ENCODE data around the gene CDKN1C. TPM values are rescaled to one million over a fixed set of nuclear protein-coding genes. Genes with fewer than 3 reads are reported as not detected.

CDKN1C gene
- total and polyA plus RNA-seq, 4 donors = 2.6 to 10.2 (median 3.5) TPM

GRCh38 chr11:2855162-2855561 is 30.4 kb downstream of the CDKN1C start:
- Histone ChIP-seq H3K27me3 (ENCODE audit: control insufficient read depth in 4 of 4, insufficient read depth in 4 of 4, low read length in 3 of 4) (peaks cover 0 to 7% (median 0%) of the 10 kb centered on the region in 4 donors), H3K36me3 (ENCODE audit: control insufficient read depth in 4 of 4, insufficient read depth in 3 of 4, low read depth in 1 of 4, low read length in 3 of 4) (no peaks in the 10 kb centered on the region), H3K4me3 (ENCODE audit: low read depth in 1 of 3, low read length in 3 of 3) (no peak overlapping the region), H3K27ac (ENCODE audit: low read depth in 1 of 2, low read length in 2 of 2) (no peak overlapping the region), H3K9ac (ENCODE audit: low read depth in 1 of 2, low read length in 2 of 2) (no peak overlapping the region), H3K9me3 (ENCODE audit: control insufficient read depth in 4 of 4, low read length in 3 of 4) (no peaks in the 10 kb centered on the region), H3K4me1 (ENCODE audit: control insufficient read depth in 4 of 4, insufficient read depth in 4 of 4, low read length in 3 of 4) (no peaks in the 10 kb centered on the region)
- no peak for DNase-seq (ENCODE audit: low spot score)
- WGBS = 92% methylated on average over 8 of the region's 8 CpGs
- TF ChIP-seq FOXA2 (IDR thresholded peaks at IDR 0.05) = no peak
- no peak for TF ChIP-seq YY1 (IDR thresholded peaks at IDR 0.05)
- no peak for TF ChIP-seq ZBTB33 (IDR thresholded peaks at IDR 0.05)
- no peak for TF ChIP-seq RAD21 (IDR thresholded peaks at IDR 0.05)
- TF ChIP-seq GABPA (IDR thresholded peaks at IDR 0.05 in 1 of 2, conservative IDR thresholded peaks at IDR 0.05 in 1 of 2) = no peak
- no peak for TF ChIP-seq RXRA (IDR thresholded peaks at IDR 0.05)
- TF ChIP-seq TAF1 (conservative IDR thresholded peaks at IDR 0.05) = no peak
- no peak for TF ChIP-seq FOXA1 (IDR thresholded peaks at IDR 0.05)
- TF ChIP-seq HNF4G (IDR thresholded peaks at IDR 0.05) = no peak
- no peak for TF ChIP-seq HNF4A (conservative IDR thresholded peaks at IDR 0.05)
- TF ChIP-seq CTCF (IDR thresholded peaks at IDR 0.05; ENCODE audit: low read depth, low read length, missing input control) = no peak
- TF ChIP-seq REST (IDR thresholded peaks at IDR 0.05) = no peak
- no peak for TF ChIP-seq JUND (IDR thresholded peaks at IDR 0.05)
- TF ChIP-seq ATF3 (IDR thresholded peaks at IDR 0.05) = no peak
- TF ChIP-seq SP1 (IDR thresholded peaks at IDR 0.05) = no peak
- no peak for TF ChIP-seq EGR1 (IDR thresholded peaks at IDR 0.05; ENCODE audit: low read depth in 2 of 2)
- no peak for TF ChIP-seq MAX (IDR thresholded peaks at IDR 0.05)
- no peak for TF ChIP-seq NR2F2 (IDR thresholded peaks at IDR 0.05)

Data from liver (tissue), 9 donors.